ENCODE measurements around the gene ADD1. TPM values are rescaled to one million over a fixed set of nuclear protein-coding genes. Genes with fewer than 3 reads are reported as not detected.

Gene ADD1
- total RNA-seq, 2 donors from 2014 or later: 297 to 327 TPM

DNA sequence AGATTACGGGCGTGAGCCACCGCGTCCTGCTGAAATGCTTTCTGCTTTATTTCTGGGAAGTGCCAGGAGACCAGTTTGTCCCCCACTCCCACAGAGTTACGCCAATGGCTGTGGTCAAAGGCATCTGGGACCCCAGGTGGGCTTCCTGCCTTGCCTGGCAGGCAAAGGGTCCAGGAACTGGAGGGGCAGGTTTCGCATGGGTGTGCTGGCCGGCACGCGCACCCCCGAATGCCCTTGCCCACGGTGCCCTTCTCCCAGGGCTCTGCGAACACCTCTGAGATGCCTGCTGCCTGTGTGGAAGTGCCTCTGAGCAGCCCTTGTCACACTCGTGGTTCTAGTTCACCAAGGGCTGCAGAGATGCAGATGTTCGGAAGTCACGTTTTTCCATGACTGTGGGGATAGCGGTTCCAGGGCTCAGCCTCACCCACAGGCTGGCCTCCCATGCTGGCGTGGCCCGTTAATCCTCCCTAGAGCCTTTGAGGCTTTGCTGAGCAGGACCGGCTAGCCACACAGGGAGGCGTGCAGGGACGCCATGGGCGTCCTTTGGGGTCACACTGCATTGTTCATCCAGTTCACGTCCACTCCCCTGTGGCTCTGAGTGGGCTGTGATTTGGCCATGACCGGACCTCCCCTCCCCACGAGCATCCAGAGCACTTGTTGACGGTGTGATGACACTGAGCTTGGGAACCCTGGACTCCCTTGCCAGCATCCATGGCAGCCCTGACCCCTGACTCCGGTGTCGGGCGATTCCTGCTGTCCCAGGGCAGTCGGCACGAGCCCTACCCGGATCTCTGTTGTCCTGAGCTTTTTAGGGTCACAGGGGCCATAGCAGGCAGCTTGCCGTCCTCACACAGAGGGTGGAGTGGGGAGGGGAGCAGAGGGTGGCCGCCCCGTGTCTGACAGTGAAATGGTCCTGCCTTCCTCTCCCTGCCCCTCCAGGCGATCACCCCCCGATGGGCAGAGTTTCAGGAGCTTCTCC is 12.7 kb upstream of the ADD1 start:
- peak; percentile 67 for DNase-seq (ENCODE audit: low spot score)

DNA sequence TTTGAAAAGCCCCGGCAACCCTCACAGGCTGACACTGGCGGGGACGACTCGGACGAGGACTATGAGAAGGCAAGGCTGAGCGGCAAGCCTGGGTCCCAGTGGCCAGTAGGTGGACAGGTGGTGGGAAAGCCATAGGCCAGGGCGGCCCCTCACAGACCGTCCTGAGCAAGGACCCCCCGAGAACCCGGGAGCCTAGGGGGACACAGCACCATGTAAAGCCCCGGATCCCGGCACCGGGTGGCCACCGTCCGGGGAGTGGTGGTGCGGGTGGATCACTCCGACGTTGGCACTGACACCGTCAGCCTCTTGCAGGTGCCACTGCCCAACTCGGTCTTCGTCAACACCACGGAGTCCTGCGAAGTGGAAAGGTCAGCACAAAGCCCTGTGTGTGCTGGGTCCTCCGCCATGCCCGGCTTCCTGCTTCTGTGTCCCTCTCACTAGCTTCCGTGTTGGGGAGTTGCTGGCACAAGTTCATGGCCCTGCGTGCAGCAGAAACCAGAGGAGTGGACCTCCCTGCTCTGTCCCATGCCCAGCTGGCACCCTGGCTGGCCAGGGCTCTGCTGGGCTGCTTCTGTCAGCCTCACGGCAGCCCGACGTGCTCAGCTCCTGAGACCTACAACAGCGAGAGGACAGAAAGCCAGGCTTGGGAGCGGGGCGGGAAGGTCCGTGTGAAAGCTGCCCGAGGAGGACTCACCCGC is 11.9 kb upstream of the ADD1 start:
- intact Hi-C loops (cut with DNase I): no loop called here
- peak; percentile 82 for DNase-seq (ENCODE audit: low spot score)

More for the DNA sequence above, 12.7 kb upstream of the ADD1 start:
- intact Hi-C loops (cut with DNase I): no loop called here

DNA sequence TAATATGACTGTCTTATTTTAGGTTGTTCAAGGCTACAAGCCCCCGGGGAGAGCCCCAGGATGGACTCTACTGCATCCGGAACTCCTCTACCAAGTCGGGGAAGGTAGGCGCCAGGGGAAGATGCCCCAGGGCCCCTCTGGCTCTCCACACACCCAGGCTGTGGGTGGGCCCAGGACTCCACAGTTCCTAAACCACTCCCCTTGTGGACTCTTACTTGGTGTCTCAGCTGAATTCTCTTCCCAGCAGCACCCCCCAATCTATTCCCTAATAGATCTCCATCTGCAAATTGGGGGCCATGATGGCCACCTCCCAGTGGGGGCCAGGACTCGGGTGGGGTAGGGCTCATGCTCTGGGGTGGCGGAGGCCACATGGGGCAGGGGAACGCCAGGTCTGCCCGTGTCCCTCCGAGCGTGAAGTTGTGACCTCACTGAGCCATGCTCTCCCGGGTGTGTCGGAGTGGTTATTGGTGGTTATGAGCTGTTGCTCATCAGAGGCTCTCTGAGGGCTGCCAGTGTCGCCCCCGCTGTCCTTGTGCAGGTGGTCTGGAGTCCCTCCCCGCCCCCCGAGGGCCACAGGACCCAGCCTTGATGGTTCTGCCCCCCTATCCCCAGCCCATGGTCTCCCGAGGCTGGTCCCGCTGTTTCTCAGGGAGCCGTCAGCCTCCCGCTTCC is 11.2 kb upstream of the ADD1 start:
- DNase-seq (ENCODE audit: low spot score): peak; percentile 75
- intact Hi-C loops (cut with DNase I): no loop called here

DNA sequence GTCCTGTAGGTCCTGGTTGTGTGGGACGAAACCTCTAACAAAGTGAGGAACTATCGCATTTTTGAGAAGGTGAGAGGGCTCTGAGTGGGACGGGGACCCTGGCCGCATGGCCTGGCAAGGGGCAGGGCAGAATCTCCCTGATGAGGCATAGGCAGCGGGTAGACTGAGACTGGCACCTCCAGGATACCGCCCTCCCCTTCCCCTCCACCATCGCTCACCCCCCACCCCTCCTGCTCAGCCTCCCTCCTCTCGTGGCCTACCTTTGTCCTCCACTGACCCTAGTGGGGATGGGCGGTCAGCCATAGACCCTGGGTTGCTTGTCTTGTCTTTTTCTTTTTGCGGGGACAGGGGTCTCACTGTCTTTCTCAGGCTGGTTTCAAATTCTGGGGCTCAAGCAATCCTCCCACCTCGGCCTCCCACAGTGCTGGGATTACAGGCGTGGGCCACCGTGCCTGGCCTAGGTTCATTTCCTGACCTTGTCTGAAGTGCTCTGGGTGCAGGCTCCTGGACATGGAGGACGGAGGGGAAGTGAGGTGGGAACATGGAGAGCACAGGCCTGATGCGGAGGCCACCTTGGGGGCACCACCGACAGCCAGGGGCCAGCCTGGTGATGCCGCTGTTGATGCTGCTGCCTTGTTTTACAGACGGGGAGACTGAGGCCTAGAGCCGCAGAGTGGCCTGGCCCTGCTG is 10.5 kb upstream of the ADD1 start:
- DNase-seq (ENCODE audit: low spot score): peak; percentile 48
- intact Hi-C loops (cut with DNase I): no loop called here

DNA sequence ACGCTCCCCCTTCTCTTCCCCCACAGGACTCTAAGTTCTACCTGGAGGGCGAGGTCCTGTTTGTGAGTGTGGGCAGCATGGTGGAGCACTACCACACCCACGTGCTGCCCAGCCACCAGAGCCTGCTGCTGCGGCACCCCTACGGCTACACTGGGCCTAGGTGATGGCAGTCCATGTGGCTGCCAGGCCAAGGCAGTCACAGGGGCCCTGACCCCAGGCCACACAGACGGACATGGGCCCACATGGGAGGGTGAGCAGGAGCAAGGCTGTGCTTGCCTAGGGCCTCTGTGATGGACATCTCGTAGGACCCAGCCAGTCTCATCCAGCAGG is 10.0 kb upstream of the ADD1 start:
- peak; percentile 58 for DNase-seq (ENCODE audit: low spot score)
- intact Hi-C loops (cut with DNase I): no loop called here

DNA sequence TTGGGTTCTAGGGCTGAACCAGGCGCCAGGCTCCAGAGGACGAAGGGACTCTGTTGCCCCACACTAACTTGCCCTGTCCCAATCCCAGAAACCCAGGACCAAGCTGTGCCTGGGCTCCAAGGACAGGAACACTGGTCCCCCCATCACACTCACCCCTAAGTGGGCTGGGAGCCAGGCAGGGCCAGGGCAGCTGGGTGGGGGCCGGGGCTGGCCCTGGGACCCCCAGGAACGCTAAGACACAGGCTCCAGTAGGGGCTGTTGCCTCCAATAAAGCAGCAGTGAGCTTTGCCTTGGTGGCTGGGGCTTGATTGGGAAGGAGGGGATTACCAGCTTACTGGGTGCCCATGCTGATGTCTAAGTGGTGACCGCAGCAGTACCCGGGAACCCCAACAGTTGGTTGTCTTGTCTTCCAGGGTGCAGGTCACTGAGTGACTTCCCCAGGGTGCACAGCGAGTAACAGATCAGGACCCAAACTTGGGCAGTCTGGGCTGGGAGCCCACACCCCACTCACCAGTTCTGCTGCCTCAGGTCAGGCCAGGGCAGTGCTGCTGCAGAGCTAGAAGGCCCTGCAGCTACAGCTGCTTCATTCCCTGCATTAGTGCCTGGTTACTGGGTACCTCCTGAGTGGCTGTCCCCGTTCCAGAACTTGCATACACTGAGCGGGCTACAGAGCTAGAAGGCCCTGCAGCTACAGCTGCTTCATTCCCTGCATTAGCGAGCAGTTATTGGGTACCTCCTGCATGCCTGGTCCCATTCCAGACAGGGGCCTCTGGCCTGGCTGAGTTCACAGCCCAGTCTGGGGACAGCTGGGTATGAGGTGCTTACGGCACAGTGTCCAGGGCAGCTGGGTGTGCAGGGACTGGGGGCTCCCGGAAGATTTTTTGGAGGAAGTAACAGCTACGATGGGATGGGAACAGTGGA is 9.4 kb upstream of the ADD1 start:
- intact Hi-C loops (cut with DNase I): no loop called here
- peak; percentile 73 for DNase-seq (ENCODE audit: low spot score)

DNA sequence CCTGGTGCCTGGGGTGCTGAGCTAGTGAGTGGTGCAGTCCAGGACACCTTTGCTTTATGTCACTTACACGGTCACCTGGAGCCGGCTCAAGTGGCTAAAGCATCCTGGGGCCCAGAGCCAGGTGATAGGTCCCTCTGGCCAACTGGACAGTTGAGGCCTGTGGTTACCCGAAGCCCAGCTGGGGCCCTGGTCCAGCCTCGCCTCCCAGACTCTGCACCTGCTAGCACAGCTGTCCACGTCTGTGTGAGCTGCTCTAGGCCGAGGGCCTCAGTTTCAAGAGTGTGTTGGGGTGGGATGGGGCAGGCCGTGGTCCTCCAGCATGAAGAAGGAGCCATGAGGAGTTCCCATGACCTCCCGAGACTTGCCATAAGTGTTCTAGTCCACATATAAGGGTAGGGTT is 7.7 kb upstream of the ADD1 start:
- DNase-seq (ENCODE audit: low spot score): peak; percentile 80
- intact Hi-C loops (cut with DNase I): no loop called here

DNA sequence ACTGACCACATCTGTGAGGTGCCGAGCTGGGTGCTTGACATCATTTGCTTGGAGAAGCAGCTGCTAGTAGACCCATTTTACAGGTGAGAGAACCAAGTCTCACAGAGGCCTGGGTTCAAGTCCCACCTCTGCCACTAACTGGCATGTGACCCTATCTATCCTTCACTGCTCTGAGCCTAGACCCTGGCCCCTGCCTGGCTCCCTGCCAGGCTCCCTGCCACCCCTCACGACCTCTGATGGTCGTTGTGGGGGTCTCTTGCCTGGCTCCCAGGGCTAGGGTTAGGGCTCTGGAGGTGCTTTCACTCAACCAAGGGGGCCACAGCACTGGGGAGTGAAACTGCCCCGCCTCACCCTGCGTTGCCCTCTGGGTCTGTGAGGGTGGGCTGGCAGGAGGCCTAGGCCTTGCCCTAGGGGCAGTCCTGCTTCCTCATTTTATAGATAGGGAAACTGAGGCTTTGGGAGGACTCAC is 7.2 kb upstream of the ADD1 start:
- intact Hi-C loops (cut with DNase I): no loop called here
- DNase-seq (ENCODE audit: low spot score): peak; percentile 73

DNA sequence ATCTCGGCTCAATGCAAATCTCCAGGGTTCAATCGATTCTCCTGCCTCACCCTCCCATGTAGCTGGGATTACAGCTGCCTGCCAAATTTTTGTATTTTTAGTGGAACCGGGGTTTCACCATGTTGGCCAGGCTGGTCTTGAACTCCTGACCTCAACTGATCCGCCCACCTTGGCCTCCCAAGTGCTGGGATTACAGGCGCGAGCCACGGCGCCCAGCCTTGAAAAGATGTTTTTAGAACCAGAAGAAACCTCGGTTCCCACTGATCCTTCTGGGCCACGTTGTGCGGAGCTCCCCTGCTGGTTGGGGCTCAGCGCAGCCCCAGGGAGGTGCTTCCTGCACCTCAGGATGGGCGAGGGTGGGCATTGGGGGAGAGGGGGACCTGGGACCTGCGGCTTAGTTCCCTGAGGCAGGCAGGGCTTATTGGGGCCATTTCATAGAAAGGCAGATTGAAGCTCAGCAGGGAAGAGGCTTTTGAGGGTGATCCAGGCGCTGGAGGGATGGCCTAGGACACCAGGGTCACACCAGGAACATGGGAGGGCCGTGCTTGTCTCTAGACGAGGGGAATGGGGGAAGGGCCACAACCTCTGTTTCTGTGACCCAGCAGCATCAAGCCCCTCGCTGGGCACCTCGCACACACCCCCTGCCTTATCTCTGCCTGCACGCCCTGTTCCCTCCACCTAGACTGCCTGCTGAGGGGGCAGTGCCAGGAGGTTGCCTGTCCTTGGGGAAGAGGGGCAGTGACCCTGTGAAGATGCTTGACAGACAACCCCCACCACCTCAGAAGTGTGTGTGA is 6.3 kb upstream of the ADD1 start:
- peak; percentile 80 for DNase-seq (ENCODE audit: low spot score)
- intact Hi-C loops (cut with DNase I): no loop called here

DNA sequence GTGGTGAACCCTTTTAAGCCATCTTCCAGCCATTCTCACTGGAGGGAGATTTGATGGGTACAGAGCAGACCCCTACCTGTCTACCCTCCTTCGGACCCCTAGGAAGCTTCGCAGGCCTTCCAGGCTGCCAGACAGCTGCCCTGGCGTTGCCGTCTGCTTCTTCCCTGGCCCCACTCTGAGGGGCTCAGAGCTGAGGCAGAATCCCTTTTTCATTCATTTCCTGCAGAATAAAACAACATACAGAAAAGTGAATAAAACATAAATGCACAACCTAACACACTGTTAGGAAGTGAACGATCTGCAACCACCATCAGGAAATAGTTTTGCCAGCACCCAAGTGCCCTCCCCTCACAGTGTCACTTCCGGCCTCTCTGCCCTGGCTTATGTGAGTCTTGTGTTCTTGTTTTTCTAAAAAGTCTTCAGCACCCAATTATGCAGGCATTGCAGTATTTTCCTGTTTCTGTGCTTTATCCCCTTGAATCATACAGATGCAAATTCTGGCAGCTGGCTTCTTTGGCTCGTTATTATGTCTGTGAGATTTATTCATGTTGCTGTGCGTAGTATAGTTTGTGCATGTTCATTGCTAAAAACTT is 5.6 kb upstream of the ADD1 start:
- peak; percentile 86 for DNase-seq (ENCODE audit: low spot score)
- intact Hi-C loops (cut with DNase I): no loop called here

DNA sequence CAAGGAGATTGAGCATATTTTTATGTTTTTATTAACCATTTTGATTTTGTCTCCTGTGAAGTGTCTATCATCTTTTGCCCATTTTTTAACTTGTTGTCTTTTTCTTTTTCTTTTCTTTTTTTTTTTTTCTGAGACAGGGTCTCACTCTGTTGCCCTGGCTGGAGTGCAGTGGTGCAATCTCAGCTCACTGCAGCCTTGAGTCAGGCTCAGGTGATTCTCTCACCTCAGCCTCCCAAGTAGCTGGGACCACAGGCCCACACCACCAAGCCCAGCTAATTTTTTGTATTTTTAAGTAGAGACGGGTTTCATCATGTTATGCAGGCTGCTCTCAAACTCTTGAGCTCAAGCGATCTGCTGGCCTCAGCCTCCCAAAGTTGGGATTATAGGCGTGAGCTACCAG is 4.6 kb upstream of the ADD1 start:
- no peak for DNase-seq (ENCODE audit: low spot score)
- intact Hi-C loops (cut with DNase I): no loop called here

DNA sequence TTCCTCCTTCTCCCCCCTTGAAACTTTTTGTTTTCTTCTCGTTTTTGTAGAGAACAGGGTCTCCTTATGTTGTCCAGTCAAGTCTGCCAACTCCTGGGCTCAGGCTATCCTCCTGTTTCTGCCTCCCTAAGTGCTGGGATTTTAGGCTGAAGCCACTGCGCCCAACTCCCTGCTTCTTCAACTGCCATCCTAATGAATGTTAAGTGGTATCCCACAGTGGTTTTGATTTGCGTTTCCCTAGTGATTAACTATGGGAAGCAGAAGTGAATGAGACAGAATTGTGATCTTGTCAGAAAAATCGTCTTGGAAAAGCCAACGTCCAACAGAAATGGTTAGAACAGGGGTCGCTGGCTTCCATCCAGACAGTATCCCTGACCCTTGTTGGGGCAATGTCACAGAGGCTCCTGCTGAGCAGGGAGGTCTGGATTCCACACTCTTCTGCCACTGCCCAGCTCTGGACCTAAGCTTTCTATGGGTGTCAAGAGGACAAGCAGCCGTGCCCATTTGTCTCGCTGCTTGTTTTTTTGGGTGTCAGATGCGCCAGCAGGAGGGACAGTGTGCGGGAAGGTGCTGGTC is 869 bp upstream of the ADD1 start:
- no peak for DNase-seq (ENCODE audit: low spot score)
- intact Hi-C loops (cut with DNase I): no loop called here

DNA sequence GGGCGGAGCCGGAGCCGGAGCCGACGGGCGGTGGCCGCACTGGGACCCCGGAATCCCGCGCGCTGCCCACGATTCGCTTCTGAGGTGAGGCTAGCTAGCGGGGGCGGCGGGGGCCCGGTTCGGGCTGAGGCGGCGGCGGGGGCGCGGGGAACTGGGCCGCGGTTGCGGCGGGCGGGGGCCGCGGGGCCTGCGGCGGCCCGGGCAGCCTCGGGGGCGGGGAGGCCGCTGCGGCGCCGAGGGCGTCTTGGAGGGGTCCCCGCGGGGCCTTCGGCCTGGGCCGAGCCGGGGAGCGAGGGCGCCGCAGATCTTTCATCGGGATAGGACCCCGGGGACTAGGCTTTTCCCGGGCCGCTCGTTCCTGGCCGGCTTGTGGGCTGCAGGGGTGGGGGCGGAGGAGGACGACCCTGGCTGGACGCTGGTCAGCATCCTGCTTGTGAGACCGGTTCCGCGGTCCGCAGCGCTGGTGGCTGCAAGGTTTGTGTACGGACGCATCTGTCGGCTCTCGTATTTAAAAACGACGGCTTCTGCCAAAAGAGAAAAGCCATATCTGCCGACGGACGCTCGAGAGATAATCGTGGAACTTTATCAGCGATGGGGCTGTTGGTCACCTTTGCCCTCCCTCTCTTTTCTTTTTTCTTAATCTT is 419 bp downstream of the ADD1 start:
- intact Hi-C loops (cut with DNase I): no loop called here
- peak; percentile 86 for DNase-seq (ENCODE audit: low spot score)

DNA sequence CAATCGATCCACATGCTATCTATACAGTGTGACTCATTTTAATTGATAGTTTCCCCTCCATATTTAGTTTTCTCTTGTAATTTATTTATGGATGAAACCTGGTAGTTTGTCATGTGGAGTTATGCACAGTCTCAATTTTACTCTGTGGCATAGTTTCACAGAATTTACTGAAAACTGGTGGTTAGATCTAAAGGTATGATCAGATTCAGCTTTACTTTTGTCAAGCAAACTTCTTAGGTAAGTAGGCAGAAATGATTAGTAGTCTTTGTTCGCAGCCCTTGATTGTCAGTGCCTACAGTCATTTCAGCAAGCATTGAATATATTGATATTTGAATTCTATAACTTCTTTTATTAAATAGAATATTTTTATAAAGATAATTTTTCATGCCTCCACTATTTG is 2.5 kb downstream of the ADD1 start:
- no peak for DNase-seq (ENCODE audit: low spot score)
- intact Hi-C loops (cut with DNase I): no loop called here

DNA sequence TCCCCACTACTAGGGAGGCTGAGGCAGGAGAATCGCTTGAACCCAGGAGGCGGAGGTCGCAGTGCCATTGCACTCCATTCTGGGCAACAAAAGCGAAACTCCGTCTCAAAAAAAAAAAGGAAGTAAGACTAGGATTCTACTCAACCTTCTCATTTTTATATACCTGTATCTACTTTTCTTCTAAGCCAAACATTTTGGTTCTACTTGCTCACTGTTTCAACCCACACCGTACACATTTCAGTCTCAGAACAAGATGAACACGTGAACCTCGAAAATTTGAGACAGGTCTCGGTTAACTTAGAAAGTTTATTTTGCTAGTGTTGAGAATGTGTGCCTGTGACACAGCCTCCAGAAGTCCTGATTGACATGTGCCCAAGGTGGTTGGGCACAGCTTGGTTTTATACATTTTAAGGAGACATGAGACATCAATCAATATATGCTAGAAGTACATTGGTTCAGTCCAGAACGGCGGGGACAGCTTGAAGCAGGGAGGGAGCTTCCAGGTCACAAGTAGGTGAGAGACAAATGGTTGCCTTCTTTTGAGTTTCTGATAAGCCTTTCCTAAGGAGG is 3.7 kb downstream of the ADD1 start:
- intact Hi-C loops (cut with DNase I): no loop called here
- no peak for DNase-seq (ENCODE audit: low spot score)

DNA sequence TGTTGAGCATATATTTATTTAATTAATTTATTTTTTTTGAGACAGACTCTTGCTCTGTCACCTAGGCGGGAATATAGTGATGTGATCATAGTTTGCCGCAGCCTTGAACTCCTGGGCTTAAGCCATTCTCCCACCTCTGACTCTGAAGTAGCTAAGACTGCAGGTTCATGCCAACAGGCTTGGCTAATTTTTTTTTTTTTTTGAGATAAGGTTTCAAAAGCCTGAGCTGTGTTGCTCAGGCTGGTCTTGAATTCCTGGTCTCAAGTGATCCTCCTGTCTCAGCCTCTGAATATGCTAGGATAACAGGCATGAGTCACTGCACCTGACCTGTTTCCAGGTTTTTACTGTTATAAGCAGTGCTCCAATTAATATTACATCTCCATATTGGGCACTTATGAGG is 4.8 kb downstream of the ADD1 start:
- no peak for DNase-seq (ENCODE audit: low spot score)
- intact Hi-C loops (cut with DNase I): no loop called here
